HCT116 (cell line): Measurements from ENCODE around the gene TCF7L2. TPM values are rescaled to one million over a fixed set of nuclear protein-coding genes. Genes with fewer than 3 reads are reported as not detected.

ENCODE experiments used
- ATAC-seq: fragments of 200-7000 bp; cut with Tn5 transposase; 2 replicates; pipeline ENCODE4 v1.9.1; 2020; ENCODE audit warnings: mild to moderate bottlenecking, moderate library complexity
- BruUV-seq: library from RNA; stranded (reverse); fragments of 400-500 nt; replicated peaks from 2 replicates; lab custom pipeline; 2021; lab: Mats Ljungman, UMichigan
- CTCF ChIA-PET: fragments of 300-600 bp; sonication (Branson Sonifier 250); formaldehyde crosslinking; loops from one replicate; lab custom pipeline; 2021; ENCODE audit warnings: antibody characterized with exemption; lab: Charles Lee
- POLR2A ChIA-PET: fragments of 300-600, 350-600 bp; sonication (Branson Sonifier 250); formaldehyde crosslinking; loops from one replicate; lab custom pipeline; 2021; ENCODE audit warnings: antibody characterized with exemption; lab: Charles Lee
- RAD21 ChIA-PET, 2 experiments: fragments of 300-600 bp; sonication (Branson Sonifier 250); formaldehyde crosslinking; loops; one replicate each; lab custom pipeline; 2023; ENCODE audit warnings: low total read pairs in 2 of 2; ENCODE audit not compliant: uncharacterized antibody in 2 of 2, unreplicated experiment in 2 of 2, low non-redundant PET in 1 of 2; lab: Charles Lee
- DNase-seq: peaks from one replicate; pipeline ENCODE4 v3.0.0-alpha.2; 2010; ENCODE audit warnings: low read depth, low spot score
- H2AFZ ChIP-seq: fragments of 200-600 bp; shearing (Covaris generic), sonication (generic); 2 replicates; pipeline ENCODE4 v1.6.1; 2017; ENCODE audit warnings: low read depth, mixed run types, mixed read lengths, antibody characterized with exemption, low read length; ENCODE audit not compliant: poor library complexity, severe bottlenecking
- H3K27ac ChIP-seq: 2 replicates; pipeline ENCODE4 v1.5.1; 2012; ENCODE audit warnings: low read depth, low read length
- H3K27me3 ChIP-seq: fragments of 200-600 bp; sonication (generic); 2 replicates; pipeline ENCODE4 v1.6.1; 2016; ENCODE audit warnings: mixed run types, low read length, mixed read lengths; ENCODE audit not compliant: insufficient read depth
- H3K36me3 ChIP-seq, 2 experiments: fragments of 200-500 bp in 1 of 2; fragments of 200-600 bp in 1 of 2; sonication (Bioruptor generic) in 1 of 2; sonication (generic) in 1 of 2; 2 replicates each; pipeline versions ENCODE4 v1.5.1 to v1.6.1; 2014 to 2016; ENCODE audit warnings: low read length in 2 of 2, inconsistent platforms in 1 of 2, mixed read lengths in 1 of 2, mixed run types in 1 of 2; ENCODE audit not compliant: insufficient read depth in 2 of 2, control insufficient read depth in 1 of 2
- H3K4me1 ChIP-seq, 2 experiments: fragments of 200-600 bp in 1 of 2; sonication (generic) in 1 of 2; 2 replicates each; pipeline versions ENCODE4 v1.5.1 to v1.6.1; 2012 to 2017; ENCODE audit warnings: low read length in 2 of 2, inconsistent platforms in 1 of 2, mild to moderate bottlenecking in 1 of 2, mixed read lengths in 1 of 2, mixed run types in 1 of 2, moderate library complexity in 1 of 2; ENCODE audit not compliant: insufficient read depth in 2 of 2, control insufficient read depth in 1 of 2
- H3K4me2 ChIP-seq: fragments of 200-600 bp; sonication (generic); 2 replicates; pipeline ENCODE4 v1.6.1; 2017; ENCODE audit warnings: mixed run types, low read length, mixed read lengths
- H3K4me3 ChIP-seq, 2 experiments: fragments of 200-600 bp in 1 of 2; sonication (generic) in 1 of 2; replicated peaks in 1 of 2; 2 replicates each; pipeline ENCODE4 v1.5.1; 2011 to 2016; ENCODE audit warnings: low read length in 2 of 2, control low read depth in 1 of 2, low read depth in 1 of 2, mild to moderate bottlenecking in 1 of 2, mixed read lengths in 1 of 2, mixed run types in 1 of 2
- H3K79me2 ChIP-seq: fragments of 200-600 bp; sonication (generic); 2 replicates; pipeline ENCODE4 v1.6.1; 2017; ENCODE audit warnings: mild to moderate bottlenecking, mixed run types, low read length, moderate library complexity, mixed read lengths; ENCODE audit not compliant: insufficient read depth
- H3K9ac ChIP-seq: fragments of 200-600 bp; sonication (generic); 2 replicates; pipeline ENCODE4 v1.6.1; 2016; ENCODE audit warnings: low read length, mixed read lengths
- H3K9me2 ChIP-seq: fragments of 200-600 bp; sonication (generic), shearing (Covaris generic); 2 replicates; pipeline ENCODE4 v1.6.1; 2017; ENCODE audit warnings: mixed run types, mild to moderate bottlenecking, moderate library complexity; ENCODE audit not compliant: insufficient read depth
- H3K9me3 ChIP-seq, 2 experiments: fragments of 200-500 bp in 1 of 2; fragments of 200-600 bp in 1 of 2; sonication (Bioruptor generic) in 1 of 2; sonication (generic) in 1 of 2; 2 replicates each; pipeline ENCODE4 v1.6.1; 2014 to 2017; ENCODE audit warnings: low read length in 2 of 2, mixed read lengths in 2 of 2, inconsistent platforms in 1 of 2, low read depth in 1 of 2, mild to moderate bottlenecking in 1 of 2, mixed run types in 1 of 2, moderate library complexity in 1 of 2; ENCODE audit not compliant: control insufficient read depth in 1 of 2, insufficient read depth in 1 of 2
- H4K20me1 ChIP-seq: fragments of 200-600 bp; sonication (generic), shearing (Covaris generic); 2 replicates; pipeline ENCODE4 v1.6.1; 2017; ENCODE audit warnings: mixed run types, mild to moderate bottlenecking, moderate library complexity; ENCODE audit not compliant: insufficient read depth
- CEBPB ChIP-seq: IDR thresholded peaks from 2 replicates; pipeline ENCODE4 v1.6.1; 2012; ENCODE audit warnings: low read depth
- CTCF ChIP-seq, 3 experiments: fragments of 200-600 bp in 1 of 3; sonication (generic) in 1 of 3; IDR thresholded peaks in 2 of 3; conservative IDR thresholded peaks in 1 of 3; 2 replicates each; pipeline ENCODE4 v1.5.1; 2012 to 2017; ENCODE audit warnings: low read depth in 2 of 3, low read length in 2 of 3, antibody characterized with exemption in 1 of 3, borderline replicate concordance in 1 of 3, control low read depth in 1 of 3, mild to moderate bottlenecking in 1 of 3, mixed read lengths in 1 of 3, mixed run types in 1 of 3, moderate library complexity in 1 of 3; ENCODE audit not compliant: insufficient read depth in 1 of 3
- EGR1 ChIP-seq: IDR thresholded peaks from 2 replicates; pipeline ENCODE4 v1.6.1; 2012; ENCODE audit warnings: low read depth
- ELF1 ChIP-seq: IDR thresholded peaks from 2 replicates; pipeline ENCODE4 v1.6.1; 2012; ENCODE audit warnings: low read depth, borderline replicate concordance
- JUND ChIP-seq: IDR thresholded peaks from 2 replicates; pipeline ENCODE4 v1.6.1; 2012
- POLR2A ChIP-seq: IDR thresholded peaks from 2 replicates; pipeline ENCODE4 v1.7.0; 2011; ENCODE audit warnings: borderline replicate concordance; ENCODE audit not compliant: insufficient read depth, insufficient read length; ENCODE audit errors: extremely low read depth
- SIN3A ChIP-seq: IDR thresholded peaks from 2 replicates; pipeline ENCODE4 v1.6.1; 2012; ENCODE audit warnings: low read depth
- SP1 ChIP-seq: IDR thresholded peaks from 2 replicates; pipeline ENCODE4 v1.6.1; 2012; ENCODE audit warnings: low read depth
- YY1 ChIP-seq: IDR thresholded peaks from 2 replicates; pipeline ENCODE4 v1.6.1; 2011; ENCODE audit warnings: low read length, low read depth, moderate library complexity, mild to moderate bottlenecking; ENCODE audit not compliant: insufficient replicate concordance; ENCODE audit errors: extremely low read depth
- ZNF274 ChIP-seq: fragments of 200-500 bp; sonication (Bioruptor generic); IDR thresholded peaks from 2 replicates; pipeline ENCODE4 v1.6.1; 2014; ENCODE audit warnings: mild to moderate bottlenecking, low read depth, low read length, inconsistent platforms
- intact Hi-C: fragments of 100-400 bp; cut with micrococcal nuclease; formaldehyde crosslinking; loops from 2 replicates; pipeline ENCODE4 v1.10.0; 2022
- total RNA-seq: library from RNA; stranded (reverse); gene quantifications from one replicate; pipeline ENCODE4 v1.2.1, GENCODE V29; 2021; ENCODE audit not compliant: unreplicated experiment
- TF ChIP-seq, protein P1 (sequence below): IDR thresholded peaks from 2 replicates; pipeline ENCODE4 v1.6.1; 2012; ENCODE audit warnings: low read depth
- TF ChIP-seq, protein P2 (sequence below): IDR thresholded peaks from 2 replicates; pipeline ENCODE4 v1.6.1; 2012

Gene TCF7L2
- total RNA-seq, 1 experiment from 2014 or later = 164 TPM

- H3K27me3 ChIP-seq = no peaks in the 10 kb centered on the region
- H3K9ac ChIP-seq = no peak overlapping the region
- H3K79me2 ChIP-seq = no peaks in the 10 kb centered on the region
- H3K36me3 ChIP-seq = no peaks in the 10 kb centered on the region
- ChIA-PET POLR2A (interaction anchor here (0.6 kb wide), 1 partner anchor 26 kb away, joined by 3 read pairs; no protein-coding TSS in a partner anchor), RAD21 (no interaction called here), CTCF (no interaction called here)
- TF ChIP-seq, protein P1, sequence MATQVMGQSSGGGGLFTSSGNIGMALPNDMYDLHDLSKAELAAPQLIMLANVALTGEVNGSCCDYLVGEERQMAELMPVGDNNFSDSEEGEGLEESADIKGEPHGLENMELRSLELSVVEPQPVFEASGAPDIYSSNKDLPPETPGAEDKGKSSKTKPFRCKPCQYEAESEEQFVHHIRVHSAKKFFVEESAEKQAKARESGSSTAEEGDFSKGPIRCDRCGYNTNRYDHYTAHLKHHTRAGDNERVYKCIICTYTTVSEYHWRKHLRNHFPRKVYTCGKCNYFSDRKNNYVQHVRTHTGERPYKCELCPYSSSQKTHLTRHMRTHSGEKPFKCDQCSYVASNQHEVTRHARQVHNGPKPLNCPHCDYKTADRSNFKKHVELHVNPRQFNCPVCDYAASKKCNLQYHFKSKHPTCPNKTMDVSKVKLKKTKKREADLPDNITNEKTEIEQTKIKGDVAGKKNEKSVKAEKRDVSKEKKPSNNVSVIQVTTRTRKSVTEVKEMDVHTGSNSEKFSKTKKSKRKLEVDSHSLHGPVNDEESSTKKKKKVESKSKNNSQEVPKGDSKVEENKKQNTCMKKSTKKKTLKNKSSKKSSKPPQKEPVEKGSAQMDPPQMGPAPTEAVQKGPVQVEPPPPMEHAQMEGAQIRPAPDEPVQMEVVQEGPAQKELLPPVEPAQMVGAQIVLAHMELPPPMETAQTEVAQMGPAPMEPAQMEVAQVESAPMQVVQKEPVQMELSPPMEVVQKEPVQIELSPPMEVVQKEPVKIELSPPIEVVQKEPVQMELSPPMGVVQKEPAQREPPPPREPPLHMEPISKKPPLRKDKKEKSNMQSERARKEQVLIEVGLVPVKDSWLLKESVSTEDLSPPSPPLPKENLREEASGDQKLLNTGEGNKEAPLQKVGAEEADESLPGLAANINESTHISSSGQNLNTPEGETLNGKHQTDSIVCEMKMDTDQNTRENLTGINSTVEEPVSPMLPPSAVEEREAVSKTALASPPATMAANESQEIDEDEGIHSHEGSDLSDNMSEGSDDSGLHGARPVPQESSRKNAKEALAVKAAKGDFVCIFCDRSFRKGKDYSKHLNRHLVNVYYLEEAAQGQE = no peak
- TF ChIP-seq JUND (no peak), ELF1 (no peak), SP1 (no peak), POLR2A (no peak), CTCF (IDR thresholded peaks at IDR 0.05 in 2 of 3, conservative IDR thresholded peaks at IDR 0.05 in 1 of 3; ENCODE audit: borderline replicate concordance in 1 of 3, insufficient read depth in 1 of 3, low read depth in 2 of 3, low read length in 2 of 3) (no peak), EGR1 (no peak), CEBPB (no peak), ZNF274 (no peak), SIN3A (no peak), YY1 (no peak)
- TF ChIP-seq, protein P2, sequence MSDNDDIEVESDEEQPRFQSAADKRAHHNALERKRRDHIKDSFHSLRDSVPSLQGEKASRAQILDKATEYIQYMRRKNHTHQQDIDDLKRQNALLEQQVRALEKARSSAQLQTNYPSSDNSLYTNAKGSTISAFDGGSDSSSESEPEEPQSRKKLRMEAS = no peak
- H3K4me3 ChIP-seq = no peak overlapping the region
- no peak for DNase-seq
- no peak overlapping the region for H2AFZ ChIP-seq
- intact Hi-C loops = no loop called here
- ATAC-seq = no peak
- no peak overlapping the region for H3K4me2 ChIP-seq
- BruUV-seq = no TSS peak
- peaks cover 26 to 52% of the 10 kb centered on the region in 2 experiments for H3K4me1 ChIP-seq
- H3K9me2 ChIP-seq = no peaks in the 10 kb centered on the region
- H4K20me1 ChIP-seq = no peaks in the 10 kb centered on the region
- H3K27ac ChIP-seq = no peak overlapping the region
- H3K9me3 ChIP-seq = no peaks in the 10 kb centered on the region
Observed at GRCh38 chr10:112913661-112914287, 36.3 kb upstream of the TCF7L2 start.
